Astrocyte of the spinal cord (primary cell): ENCODE data around the gene ID2.

Experiments used
- DNase-seq: peaks from one replicate; pipeline ENCODE4 v3.0.0; 2011; ENCODE audit warnings: low read depth, low spot score
- H3K4me3 ChIP-seq: 2 replicates; pipeline ENCODE4 v1.5.1; 2011; ENCODE audit warnings: low read depth, mild to moderate bottlenecking, low read length, moderate library complexity
- in situ Hi-C: cut with HindIII; loops from 2 replicates; pipeline ENCODE4 v1.10.0; 2017; ENCODE audit warnings: low sequenced_read_pairs
- TF ChIP-seq, protein P1 (sequence below): IDR thresholded peaks from 2 replicates; pipeline ENCODE4 v1.5.1; 2012; ENCODE audit warnings: low read depth, mild to moderate bottlenecking, low read length, inconsistent platforms

Gene ID2

DNA sequence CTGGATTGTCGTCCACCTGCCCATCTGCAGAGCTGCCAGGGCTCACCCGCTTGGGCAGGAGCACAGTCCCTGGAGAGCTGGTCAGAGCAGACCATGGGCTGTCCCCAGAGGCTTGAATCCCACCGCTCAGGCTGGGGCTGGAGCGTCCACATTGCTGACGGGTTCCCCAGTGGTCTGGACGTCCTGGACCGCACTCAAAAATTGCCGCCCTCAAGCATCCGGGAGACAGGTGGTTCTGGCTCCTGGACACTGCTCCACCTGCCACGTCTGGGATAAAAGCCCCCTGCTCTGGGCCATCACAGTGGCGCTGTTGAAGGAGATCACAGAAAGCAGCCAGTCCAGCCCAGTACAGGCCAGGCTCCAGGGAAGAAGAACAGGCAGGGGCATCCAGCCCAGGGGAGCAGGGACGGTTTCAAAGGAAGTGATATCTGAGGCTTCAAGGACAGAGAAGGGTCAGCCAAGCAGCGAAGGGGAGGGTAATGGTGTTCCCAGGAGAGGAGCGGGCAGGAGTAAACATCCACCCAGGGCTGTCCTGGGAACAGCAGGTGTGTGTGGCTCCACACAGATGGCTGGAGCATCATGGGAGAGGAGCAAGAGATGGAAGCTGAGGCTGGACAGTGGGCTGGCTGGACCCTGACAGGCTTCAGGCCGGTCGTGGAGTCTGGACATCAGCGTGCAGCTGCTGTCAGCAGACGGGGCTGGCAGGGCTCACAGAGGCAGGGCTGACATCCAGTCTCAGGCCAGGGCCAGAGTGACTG is 21.9 kb upstream of the ID2 start:
- no peak overlapping the region for H3K4me3 ChIP-seq
- TF ChIP-seq, protein P1, sequence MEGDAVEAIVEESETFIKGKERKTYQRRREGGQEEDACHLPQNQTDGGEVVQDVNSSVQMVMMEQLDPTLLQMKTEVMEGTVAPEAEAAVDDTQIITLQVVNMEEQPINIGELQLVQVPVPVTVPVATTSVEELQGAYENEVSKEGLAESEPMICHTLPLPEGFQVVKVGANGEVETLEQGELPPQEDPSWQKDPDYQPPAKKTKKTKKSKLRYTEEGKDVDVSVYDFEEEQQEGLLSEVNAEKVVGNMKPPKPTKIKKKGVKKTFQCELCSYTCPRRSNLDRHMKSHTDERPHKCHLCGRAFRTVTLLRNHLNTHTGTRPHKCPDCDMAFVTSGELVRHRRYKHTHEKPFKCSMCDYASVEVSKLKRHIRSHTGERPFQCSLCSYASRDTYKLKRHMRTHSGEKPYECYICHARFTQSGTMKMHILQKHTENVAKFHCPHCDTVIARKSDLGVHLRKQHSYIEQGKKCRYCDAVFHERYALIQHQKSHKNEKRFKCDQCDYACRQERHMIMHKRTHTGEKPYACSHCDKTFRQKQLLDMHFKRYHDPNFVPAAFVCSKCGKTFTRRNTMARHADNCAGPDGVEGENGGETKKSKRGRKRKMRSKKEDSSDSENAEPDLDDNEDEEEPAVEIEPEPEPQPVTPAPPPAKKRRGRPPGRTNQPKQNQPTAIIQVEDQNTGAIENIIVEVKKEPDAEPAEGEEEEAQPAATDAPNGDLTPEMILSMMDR = no peak
- in situ Hi-C loops = no loop called here
- no peak for DNase-seq

DNA sequence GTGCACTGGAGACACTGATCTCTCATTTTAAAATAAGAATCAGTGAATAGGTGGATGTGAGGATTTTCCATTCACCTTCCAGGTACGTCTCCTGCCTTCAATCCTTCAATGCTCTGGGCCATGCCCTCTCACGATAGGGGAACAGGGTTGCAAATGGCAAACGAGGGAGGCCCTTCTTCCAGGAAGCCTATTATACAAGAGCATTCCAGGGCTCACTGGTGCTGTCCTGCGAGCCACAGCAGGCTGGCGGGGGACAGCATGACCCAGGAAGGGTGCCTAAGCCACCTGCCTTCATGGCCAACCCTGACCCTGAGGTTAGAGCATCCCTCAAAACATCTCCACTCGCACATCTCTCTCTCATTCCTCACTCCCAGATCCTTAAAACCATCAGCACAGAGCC is 20.6 kb upstream of the ID2 start:
- in situ Hi-C loops = no loop called here
- H3K4me3 ChIP-seq = no peak overlapping the region
- TF ChIP-seq, protein P1 = no peak
- no peak for DNase-seq

DNA sequence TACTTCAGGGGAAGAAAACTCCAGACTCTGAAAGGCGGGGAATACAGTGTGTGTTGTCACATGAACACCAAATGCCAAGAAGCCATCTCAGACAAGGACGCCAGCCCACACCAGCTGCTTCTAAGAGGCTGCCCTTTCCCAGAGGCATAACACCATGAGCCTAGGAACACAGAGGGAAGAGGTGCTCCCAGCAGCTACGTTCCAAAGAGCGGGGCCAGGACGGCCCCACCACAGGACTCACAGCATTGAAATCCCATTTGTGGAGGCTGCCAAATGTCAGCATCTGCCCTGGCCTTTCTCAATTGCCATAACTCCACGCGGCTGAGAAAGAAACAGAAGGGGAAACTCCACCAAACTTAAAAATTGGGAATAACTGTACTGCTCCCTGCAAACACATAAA is 20.1 kb upstream of the ID2 start:
- DNase-seq = peak; percentile 18
- no peak overlapping the region for H3K4me3 ChIP-seq
- TF ChIP-seq, protein P1 = no peak
- in situ Hi-C loops = no loop called here

DNA sequence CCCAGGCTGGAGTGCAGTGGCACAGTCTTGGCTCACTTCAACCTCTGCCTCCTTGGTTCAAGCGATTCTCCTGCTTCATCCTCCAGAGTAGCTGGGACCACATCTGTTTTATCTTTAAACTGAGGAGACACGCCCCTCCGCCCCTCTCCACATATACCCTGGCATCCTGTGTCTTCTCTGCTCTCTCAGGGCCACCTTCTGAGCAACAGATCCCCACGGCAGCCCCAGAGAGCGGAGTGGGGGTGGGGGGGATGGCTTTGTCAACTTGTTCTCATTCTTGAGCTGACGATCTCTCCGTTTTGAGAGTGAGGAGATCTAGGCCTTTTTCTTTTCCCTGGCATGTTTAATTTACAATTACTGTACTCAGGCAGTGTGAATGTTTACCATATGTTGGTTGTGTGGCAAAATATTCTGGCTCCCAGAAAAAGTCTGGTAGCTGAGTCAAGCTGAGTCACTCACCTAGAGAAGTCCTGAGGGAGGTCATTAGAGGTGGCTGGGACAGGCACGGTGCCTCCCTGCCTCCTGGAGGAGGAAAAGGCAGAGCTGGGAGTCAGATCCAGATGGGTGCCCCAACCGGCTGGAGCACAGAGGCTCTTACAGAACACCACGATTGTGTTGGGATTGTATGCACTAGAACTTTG is 19.5 kb upstream of the ID2 start:
- peak; percentile 82 for DNase-seq
- H3K4me3 ChIP-seq = no peak overlapping the region
- TF ChIP-seq, protein P1 = peak; percentile 35
- in situ Hi-C loops = no loop called here

DNA sequence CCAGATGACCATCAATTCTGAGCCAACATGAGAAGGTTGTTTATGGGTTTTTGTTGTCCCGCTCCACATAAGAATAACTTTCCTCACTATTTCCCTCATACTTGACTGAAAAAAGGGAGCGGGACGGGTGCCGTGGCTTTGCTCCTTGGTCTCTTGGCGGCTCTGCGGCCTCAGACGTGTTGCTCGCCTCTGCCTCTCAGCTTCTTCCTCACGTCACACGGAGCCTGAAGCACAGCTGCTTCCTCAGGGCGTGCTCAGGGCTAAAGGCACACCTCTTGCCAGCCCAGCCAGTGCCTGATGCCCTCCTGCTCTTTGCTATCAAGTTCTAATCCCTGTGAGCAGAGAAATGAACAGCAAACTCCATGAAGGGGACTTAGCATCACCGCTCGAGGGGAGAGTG is 17.9 kb upstream of the ID2 start:
- TF ChIP-seq, protein P1 = no peak
- no peak overlapping the region for H3K4me3 ChIP-seq
- in situ Hi-C loops = no loop called here
- no peak for DNase-seq

DNA sequence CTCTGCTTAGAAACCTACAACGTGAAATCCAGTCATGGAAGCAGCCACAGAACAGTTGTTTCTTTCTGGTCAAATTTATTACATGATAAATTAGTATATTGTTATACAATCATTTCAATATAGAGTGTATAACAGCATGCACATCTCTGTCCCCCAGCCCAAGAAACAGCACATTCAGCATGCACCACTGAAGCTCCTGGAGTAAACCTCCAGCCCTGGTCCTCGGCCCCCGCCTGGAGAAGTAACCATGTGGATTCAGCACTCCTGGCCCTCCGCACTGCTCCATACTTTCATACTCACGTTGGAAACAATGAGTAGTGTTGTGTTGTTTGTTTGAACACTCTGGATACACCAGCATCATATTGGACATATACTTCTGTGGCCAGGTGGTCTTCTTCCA is 15.3 kb upstream of the ID2 start:
- no peak overlapping the region for H3K4me3 ChIP-seq
- no peak for DNase-seq
- in situ Hi-C loops = no loop called here
- TF ChIP-seq, protein P1 = no peak
